ENCODE measurements around the gene TMPRSS13. TPM values are rescaled to one million over a fixed set of nuclear protein-coding genes. Genes with fewer than 3 reads are reported as not detected.

Gene TMPRSS13
- total RNA-seq, 4 donors from 2014 or later, result 11.1 to 31.7 (median 21.0) TPM

- peaks cover 0 to 19% (median 3%) of the 10 kb centered on the region in 3 donors for H3K4me1 ChIP-seq
- H3K36me3 ChIP-seq, result no peaks in the 10 kb centered on the region
- no peaks in the 10 kb centered on the region for H3K9me3 ChIP-seq
- WGBS, 2 donors, result 59 to 89% methylated on average over 3 to 7 of the region's 11 CpGs
- no peaks in the 10 kb centered on the region for H3K27me3 ChIP-seq
- H3K27ac ChIP-seq, result no peak overlapping the region
- intact Hi-C loops (cut with DNase I), result no loop called here
- no peak overlapping the region for H3K4me3 ChIP-seq
- TF ChIP-seq CTCF (IDR thresholded peaks at IDR 0.05), result no peak
- no peak for TF ChIP-seq POLR2A (IDR thresholded peaks at IDR 0.05)
- DNase-seq, result no peak
These were observed 4.5 kb downstream of the TMPRSS13 start for GRCh38 chr11:117924631-117925170.

- Histone ChIP-seq H3K36me3 (no peaks in the 10 kb centered on the region), H3K9me3 (no peaks in the 10 kb centered on the region), H3K4me1 (peaks cover 0 to 16% (median 5%) of the 10 kb centered on the region in 3 donors), H3K27me3 (no peaks in the 10 kb centered on the region), H3K4me3 (no peak overlapping the region), H3K27ac (no peak overlapping the region)
- no peak for TF ChIP-seq POLR2A (IDR thresholded peaks at IDR 0.05)
- TF ChIP-seq CTCF (IDR thresholded peaks at IDR 0.05), result no peak
- 57 to 76% methylated on average over 4 to 5 of the region's 7 CpGs for WGBS, 2 donors
- intact Hi-C loops (cut with DNase I), result no loop called here
- DNase-seq, result no peak
These were observed 5.4 kb downstream of the TMPRSS13 start for GRCh38 chr11:117923773-117924172.

- no peak for DNase-seq
- TF ChIP-seq CTCF (IDR thresholded peaks at IDR 0.05) (no peak), POLR2A (IDR thresholded peaks at IDR 0.05) (no peak)
These were observed 5.9 kb downstream of the TMPRSS13 start for GRCh38 chr11:117923275-117923674.

GRCh38 chr11:117921893-117922292 lies 7.3 kb downstream of the TMPRSS13 start:
- 92 to 95% methylated on average over 5 of the region's 5 CpGs for WGBS, 2 donors
- Histone ChIP-seq H3K27me3 (no peaks in the 10 kb centered on the region), H3K36me3 (peaks cover 0 to 6% (median 0%) of the 10 kb centered on the region in 3 donors), H3K4me3 (no peak overlapping the region), H3K4me1 (peaks cover 0 to 6% (median 5%) of the 10 kb centered on the region in 3 donors), H3K9me3 (no peaks in the 10 kb centered on the region), H3K27ac (no peak overlapping the region)
- DNase-seq, result no peak
- TF ChIP-seq POLR2A (IDR thresholded peaks at IDR 0.05) (no peak), CTCF (IDR thresholded peaks at IDR 0.05) (no peak)
- intact Hi-C loops (cut with DNase I), result no loop called here

More at GRCh38 chr11:117923275-117923674, 5.9 kb downstream of the TMPRSS13 start:
- Histone ChIP-seq H3K36me3 (no peaks in the 10 kb centered on the region), H3K4me3 (no peak overlapping the region), H3K27ac (no peak overlapping the region), H3K9me3 (no peaks in the 10 kb centered on the region), H3K4me1 (peaks cover 0 to 11% (median 5%) of the 10 kb centered on the region in 3 donors), H3K27me3 (no peaks in the 10 kb centered on the region)
- intact Hi-C loops (cut with DNase I), result no loop called here
- WGBS, 2 donors, result 93% methylated on average over 2 of the region's 4 CpGs; no CpG with 5 or more reads in 1 of the 2 donors

- Histone ChIP-seq H3K27ac (no peak overlapping the region), H3K4me1 (peaks cover 0 to 6% (median 5%) of the 10 kb centered on the region in 3 donors), H3K9me3 (no peaks in the 10 kb centered on the region), H3K36me3 (peaks cover 0 to 9% (median 0%) of the 10 kb centered on the region in 3 donors), H3K4me3 (no peak overlapping the region), H3K27me3 (no peaks in the 10 kb centered on the region)
- 94 to 100% methylated on average over 2 of the region's 2 CpGs for WGBS, 2 donors
- TF ChIP-seq CTCF (IDR thresholded peaks at IDR 0.05), result no peak
- no peak for TF ChIP-seq POLR2A (IDR thresholded peaks at IDR 0.05)
- intact Hi-C loops (cut with DNase I), result no loop called here
- no peak for DNase-seq
These were observed 7.7 kb downstream of the TMPRSS13 start for GRCh38 chr11:117921456-117921855.

All from esophagus squamous epithelium (tissue), 5 donors.